ENCODE results near the gene LIG1.
A peak's percentile ranks its signal among the peaks of the same experiment; 100 is the strongest.

LIG1 gene

DNA sequence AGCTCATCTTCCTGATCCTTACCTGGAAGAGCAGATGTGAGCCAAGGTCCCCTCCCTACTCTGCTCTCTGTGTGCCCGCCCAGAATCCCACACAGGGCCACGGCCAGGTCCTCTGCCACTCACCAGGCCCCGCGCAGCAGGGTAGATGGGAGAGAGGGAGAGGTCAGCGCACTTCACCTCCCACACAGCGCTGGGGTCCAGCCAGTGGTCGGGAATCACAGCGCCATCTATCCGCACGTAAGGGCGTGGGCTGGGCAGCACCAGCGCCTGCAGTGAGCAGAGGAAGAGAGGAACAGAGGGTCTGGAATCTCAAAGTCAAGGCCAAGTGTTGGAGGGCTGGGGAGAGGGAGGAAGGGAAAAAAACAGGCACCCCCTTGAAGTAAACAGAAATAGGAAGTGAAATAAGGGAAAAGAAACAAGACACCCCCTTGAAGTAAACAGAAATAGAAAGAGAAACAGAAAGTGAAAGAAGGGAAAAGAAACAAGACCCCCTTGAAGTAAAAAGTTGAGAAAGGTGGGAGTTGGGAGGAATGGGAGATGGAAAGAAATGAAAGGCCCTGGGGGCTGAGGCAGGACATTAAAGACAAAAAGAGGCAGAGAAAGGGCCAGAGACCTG is 52.5 kb downstream of the LIG1 start:
- Histone ChIP-seq H3K4me3 (ENCODE audit: low read length) (no peak overlapping the region), H3K9ac (ENCODE audit: low read depth, low read length) (no peak overlapping the region), H3K36me3 (ENCODE audit: insufficient read depth, low read length) (peaks cover 6% of the 10 kb centered on the region), H3K4me2 (ENCODE audit: low read length) (no peak overlapping the region), H3K9me3 (replicated peaks; ENCODE audit: low read length) (no peaks in the 10 kb centered on the region), H3K27me3 (ENCODE audit: control insufficient read depth, insufficient read depth, low read length) (no peaks in the 10 kb centered on the region), H3K4me1 (ENCODE audit: control insufficient read depth, insufficient read depth, low read length) (peaks cover 3% of the 10 kb centered on the region)

DNA sequence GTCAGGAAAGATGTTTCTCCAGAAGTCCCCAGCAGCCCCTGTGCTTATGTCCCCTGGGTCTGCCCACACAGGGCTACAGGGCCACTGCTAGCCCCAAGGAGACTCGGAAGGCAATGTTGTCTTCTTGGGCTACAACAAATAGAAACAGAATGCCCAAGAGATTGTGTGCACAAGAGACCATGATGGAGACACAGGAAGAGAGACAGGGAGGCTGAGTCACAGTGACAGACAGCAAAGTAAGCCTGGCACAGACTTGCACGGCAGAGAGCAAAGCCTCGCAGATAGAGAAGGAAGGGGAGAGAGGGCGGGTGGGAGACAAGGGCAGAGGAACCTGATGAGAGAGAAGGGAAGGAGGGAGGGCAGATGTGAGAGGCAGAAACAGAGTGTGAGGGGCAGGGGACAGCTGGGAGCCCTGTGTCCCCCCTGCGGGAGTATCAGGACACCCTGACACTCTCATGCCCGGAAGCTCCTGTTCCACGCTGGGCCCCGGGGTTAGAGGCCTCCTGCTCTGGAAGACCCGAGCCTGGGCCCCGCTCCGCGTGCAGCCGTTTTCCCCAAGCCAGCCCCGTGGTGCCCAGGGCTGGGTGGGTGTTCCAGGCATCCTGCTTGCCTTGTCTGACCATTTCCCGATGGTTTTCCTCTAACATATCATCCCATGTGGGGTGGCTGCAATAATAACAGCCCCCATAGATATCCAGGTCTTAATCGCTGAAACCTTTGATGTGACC is 56.8 kb downstream of the LIG1 start:
- H3K9ac ChIP-seq (ENCODE audit: low read depth, low read length) = no peak overlapping the region
- H3K4me3 ChIP-seq (ENCODE audit: low read length) = no peak overlapping the region
- no peaks in the 10 kb centered on the region for H3K9me3 ChIP-seq (replicated peaks; ENCODE audit: low read length)
- H3K4me1 ChIP-seq (ENCODE audit: control insufficient read depth, insufficient read depth, low read length) = peaks cover 7% of the 10 kb centered on the region
- no peak overlapping the region for H3K4me2 ChIP-seq (ENCODE audit: low read length)
- no peaks in the 10 kb centered on the region for H3K27me3 ChIP-seq (ENCODE audit: control insufficient read depth, insufficient read depth, low read length)
- H3K36me3 ChIP-seq (ENCODE audit: insufficient read depth, low read length) = peaks cover 3% of the 10 kb centered on the region

DNA sequence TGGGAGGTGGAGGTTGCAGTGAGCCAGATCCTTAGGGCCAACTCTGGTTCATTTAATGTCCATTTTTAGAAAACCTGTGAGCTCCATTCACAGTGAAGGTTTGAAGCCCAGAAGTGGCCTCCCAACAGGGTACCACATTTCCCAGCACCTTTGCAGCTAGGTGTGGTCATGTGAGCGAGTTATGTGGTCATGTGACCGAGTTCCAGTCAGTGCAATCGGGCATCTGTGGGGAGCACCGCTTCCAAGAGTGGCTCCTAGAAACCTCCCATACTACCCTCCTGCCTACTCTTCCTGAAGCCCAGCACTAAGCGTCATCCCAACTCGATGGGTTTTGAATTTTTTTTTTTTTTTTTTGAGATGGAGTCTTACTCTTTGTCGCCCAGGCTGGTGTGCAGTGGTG is 58.9 kb downstream of the LIG1 start:
- Histone ChIP-seq H3K4me2 (ENCODE audit: low read length) (peak overlapping the region; percentile 99), H3K4me3 (ENCODE audit: low read length) (peak overlapping the region; percentile 89), H3K4me1 (ENCODE audit: control insufficient read depth, insufficient read depth, low read length) (peaks cover 13% of the 10 kb centered on the region), H3K36me3 (ENCODE audit: insufficient read depth, low read length) (peaks cover 3% of the 10 kb centered on the region), H3K9me3 (replicated peaks; ENCODE audit: low read length) (no peaks in the 10 kb centered on the region), H3K27me3 (ENCODE audit: control insufficient read depth, insufficient read depth, low read length) (no peaks in the 10 kb centered on the region), H3K9ac (ENCODE audit: low read depth, low read length) (peak overlapping the region; percentile 96)

DNA sequence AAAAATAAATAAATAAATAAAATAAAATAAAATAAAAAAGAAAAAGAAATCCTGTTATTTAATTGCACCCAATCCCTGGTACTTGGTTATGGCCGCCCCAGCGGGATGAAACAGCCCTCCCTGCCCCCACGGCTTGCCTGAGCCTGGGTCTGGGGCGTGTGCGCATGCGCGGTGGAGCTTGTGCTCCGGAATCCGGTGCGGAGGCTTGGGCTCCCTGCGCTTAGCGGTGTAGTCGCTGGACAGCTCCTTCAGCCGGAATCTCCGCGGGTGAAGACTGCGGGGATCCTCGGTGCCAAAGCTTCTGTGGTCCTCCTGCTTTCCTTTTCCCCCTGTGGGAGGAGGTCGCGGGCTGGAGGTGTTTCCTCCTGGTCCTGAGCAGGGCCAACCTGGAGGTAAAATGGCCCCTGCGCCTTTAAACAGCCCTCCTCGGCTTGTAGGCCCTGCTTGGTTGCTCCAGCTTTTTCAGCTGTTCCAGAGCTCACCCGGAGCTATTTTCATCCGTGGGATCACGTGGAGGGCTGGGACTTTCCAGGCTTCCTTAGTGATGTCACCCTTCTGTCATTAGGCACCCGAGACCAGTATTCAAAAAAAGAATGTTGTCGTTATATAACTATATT is 59.7 kb downstream of the LIG1 start, which contains the start of gene PLA2G4C:
Gene PLA2G4C (minus strand): TSS at position 468 of the 617 bp plus-strand sequence. CDS start 4,288 bp downstream, outside the sequence.
- no peaks in the 10 kb centered on the region for H3K27me3 ChIP-seq (ENCODE audit: control insufficient read depth, insufficient read depth, low read length)
- H3K4me1 ChIP-seq (ENCODE audit: control insufficient read depth, insufficient read depth, low read length) = peaks cover 13% of the 10 kb centered on the region
- H3K4me2 ChIP-seq (ENCODE audit: low read length) = peak within 1 kb of the TSS; percentile 99
- peak within 1 kb of the TSS; percentile 96 for H3K9ac ChIP-seq (ENCODE audit: low read depth, low read length)
- H3K36me3 ChIP-seq (ENCODE audit: insufficient read depth, low read length) = peaks cover 2% of the 10 kb centered on the region
- H3K9me3 ChIP-seq (replicated peaks; ENCODE audit: low read length) = no peaks in the 10 kb centered on the region
- H3K4me3 ChIP-seq (ENCODE audit: low read length) = peak within 1 kb of the TSS; percentile 89

DNA sequence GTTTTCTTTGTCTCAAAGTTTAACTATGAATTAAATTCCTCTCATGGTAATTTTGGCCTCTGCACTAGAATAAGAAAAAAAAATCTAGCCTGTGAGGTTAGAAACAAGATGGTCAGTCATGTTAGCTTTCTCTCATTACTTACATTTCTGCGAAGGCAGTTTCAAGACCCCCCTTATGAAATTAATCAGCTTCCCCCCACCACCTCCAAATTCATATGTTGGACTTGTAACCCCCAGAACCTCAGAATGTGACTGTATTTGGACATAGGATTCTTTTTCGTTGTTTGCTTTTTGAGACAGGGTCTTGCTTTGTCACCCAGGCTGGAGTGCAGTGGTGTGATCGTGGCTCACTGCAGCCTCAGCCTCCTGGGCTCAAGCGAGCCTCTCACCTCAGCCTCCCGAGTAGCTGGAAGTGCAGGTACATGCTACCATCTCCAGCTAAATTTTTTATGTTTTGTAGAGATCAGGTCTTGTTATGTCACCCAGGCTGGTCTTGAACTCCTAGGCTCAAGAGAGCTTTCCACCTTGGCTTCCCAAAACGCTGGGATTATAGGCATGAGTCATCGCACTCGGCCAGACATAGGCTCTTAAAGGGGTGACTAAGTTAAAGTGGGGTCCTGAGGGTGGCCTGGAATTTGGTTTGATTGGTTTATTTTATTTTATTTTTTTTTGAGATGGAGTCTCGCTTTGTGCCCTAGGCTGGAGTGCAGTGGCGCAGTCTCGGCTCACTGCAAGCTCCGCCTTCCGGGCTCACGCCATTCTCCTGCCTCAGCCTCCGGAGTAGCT is 61.0 kb downstream of the LIG1 start:
- H3K9ac ChIP-seq (ENCODE audit: low read depth, low read length) = no peak overlapping the region
- no peaks in the 10 kb centered on the region for H3K36me3 ChIP-seq (ENCODE audit: insufficient read depth, low read length)
- H3K4me1 ChIP-seq (ENCODE audit: control insufficient read depth, insufficient read depth, low read length) = peaks cover 13% of the 10 kb centered on the region
- H3K9me3 ChIP-seq (replicated peaks; ENCODE audit: low read length) = no peaks in the 10 kb centered on the region
- H3K4me2 ChIP-seq (ENCODE audit: low read length) = no peak overlapping the region
- no peaks in the 10 kb centered on the region for H3K27me3 ChIP-seq (ENCODE audit: control insufficient read depth, insufficient read depth, low read length)
- H3K4me3 ChIP-seq (ENCODE audit: low read length) = no peak overlapping the region

DNA sequence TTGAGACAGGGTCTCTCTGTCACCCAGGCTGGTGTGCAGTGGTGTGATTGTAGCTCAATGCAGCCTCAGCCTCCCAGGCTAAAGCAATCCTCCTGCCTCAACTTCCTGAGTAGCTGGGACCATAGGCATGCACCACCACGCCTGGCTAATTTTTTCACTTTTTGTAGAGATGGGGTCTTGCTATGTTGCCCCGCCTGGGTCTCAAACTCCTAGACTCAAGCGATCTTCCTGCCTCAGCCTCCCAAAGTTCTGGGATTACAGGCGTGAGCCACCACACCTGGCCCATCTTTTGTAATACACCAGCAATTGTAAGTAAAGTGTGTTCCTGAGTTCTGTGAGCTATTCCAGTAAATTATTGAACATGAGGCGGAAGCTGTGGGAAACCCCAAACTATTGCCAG is 66.2 kb downstream of the LIG1 start:
- H3K9me3 ChIP-seq (replicated peaks; ENCODE audit: low read length) = no peaks in the 10 kb centered on the region
- no peaks in the 10 kb centered on the region for H3K27me3 ChIP-seq (ENCODE audit: control insufficient read depth, insufficient read depth, low read length)
- H3K9ac ChIP-seq (ENCODE audit: low read depth, low read length) = no peak overlapping the region
- H3K4me2 ChIP-seq (ENCODE audit: low read length) = no peak overlapping the region
- H3K4me1 ChIP-seq (ENCODE audit: control insufficient read depth, insufficient read depth, low read length) = peaks cover 6% of the 10 kb centered on the region
- no peak overlapping the region for H3K4me3 ChIP-seq (ENCODE audit: low read length)
- H3K36me3 ChIP-seq (ENCODE audit: insufficient read depth, low read length) = peaks cover 3% of the 10 kb centered on the region

DNA sequence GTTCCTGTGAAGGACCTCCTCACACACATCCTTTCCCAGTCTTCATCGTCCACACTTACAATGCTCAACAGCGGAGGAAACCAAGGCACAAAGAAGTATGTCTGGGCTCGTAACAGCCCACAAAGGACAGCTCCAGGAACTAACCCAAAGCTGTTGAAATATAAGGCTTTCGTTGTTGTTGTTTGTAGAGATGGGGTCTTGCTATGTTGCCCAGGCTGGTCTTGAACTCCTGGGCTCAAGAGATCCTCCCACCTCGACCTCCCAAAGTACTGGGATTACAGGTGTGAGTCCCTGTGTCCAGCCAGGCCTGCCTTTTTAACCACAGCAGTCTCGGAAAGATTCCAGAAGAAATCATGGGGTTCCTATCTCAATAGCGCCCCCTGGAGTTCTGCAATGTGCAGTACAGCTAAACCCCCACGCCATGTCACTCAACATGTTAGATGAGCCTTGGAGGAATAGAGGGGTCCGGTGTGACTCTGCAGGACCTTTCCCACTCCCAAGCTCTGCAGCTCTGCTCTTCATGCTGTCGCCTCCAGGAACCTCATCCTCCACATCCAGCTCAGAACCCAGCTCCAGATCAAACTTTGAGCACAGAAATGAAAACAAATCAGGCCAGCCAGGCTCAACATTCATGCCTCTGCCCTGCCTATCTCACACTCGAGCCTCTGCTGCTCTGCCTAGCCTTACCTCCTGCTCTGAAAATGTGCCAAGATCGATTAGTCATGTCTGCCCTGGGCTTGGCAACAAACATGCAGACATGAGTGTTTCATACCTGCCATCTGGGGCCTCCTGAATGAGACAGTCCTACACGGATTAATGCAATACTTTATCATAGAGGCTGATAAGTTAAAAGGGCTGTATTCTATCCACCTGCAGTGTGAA is 67.0 kb downstream of the LIG1 start:
- no peaks in the 10 kb centered on the region for H3K9me3 ChIP-seq (replicated peaks; ENCODE audit: low read length)
- peaks cover 6% of the 10 kb centered on the region for H3K4me1 ChIP-seq (ENCODE audit: control insufficient read depth, insufficient read depth, low read length)
- peaks cover 3% of the 10 kb centered on the region for H3K36me3 ChIP-seq (ENCODE audit: insufficient read depth, low read length)
- no peak overlapping the region for H3K4me2 ChIP-seq (ENCODE audit: low read length)
- H3K27me3 ChIP-seq (ENCODE audit: control insufficient read depth, insufficient read depth, low read length) = no peaks in the 10 kb centered on the region
- no peak overlapping the region for H3K9ac ChIP-seq (ENCODE audit: low read depth, low read length)
- no peak overlapping the region for H3K4me3 ChIP-seq (ENCODE audit: low read length)

DNA sequence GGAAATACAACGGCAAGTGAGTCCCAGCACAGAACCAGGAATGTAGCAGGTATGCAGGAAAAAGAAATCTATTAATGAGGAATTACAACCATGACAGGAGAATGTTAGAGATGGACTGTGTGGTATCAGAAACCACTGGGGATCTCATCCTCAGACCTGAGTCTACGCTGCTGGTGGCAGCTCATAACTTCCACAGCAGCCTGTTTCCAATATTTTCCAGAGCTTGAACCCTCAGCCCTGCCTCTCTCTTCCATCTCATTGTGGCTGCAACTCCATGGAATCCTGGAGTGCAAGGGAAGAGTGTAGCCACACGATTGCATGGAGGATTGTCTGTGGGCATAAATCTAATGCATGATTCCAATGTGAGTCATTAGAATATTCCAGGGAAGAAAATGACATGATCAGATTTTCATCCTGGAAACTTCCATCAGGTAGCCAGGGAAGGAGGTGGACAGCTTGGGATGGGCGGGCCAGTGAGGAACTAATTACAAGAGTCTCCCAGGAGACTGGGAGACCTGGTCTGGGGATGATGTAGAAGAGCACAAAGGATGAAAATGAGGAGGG is 74.5 kb downstream of the LIG1 start:
- H3K9ac ChIP-seq (ENCODE audit: low read depth, low read length) = no peak overlapping the region
- no peak overlapping the region for H3K4me2 ChIP-seq (ENCODE audit: low read length)
- H3K9me3 ChIP-seq (replicated peaks; ENCODE audit: low read length) = no peaks in the 10 kb centered on the region
- H3K36me3 ChIP-seq (ENCODE audit: insufficient read depth, low read length) = peaks cover 3% of the 10 kb centered on the region
- H3K27me3 ChIP-seq (ENCODE audit: control insufficient read depth, insufficient read depth, low read length) = no peaks in the 10 kb centered on the region
- H3K4me3 ChIP-seq (ENCODE audit: low read length) = no peak overlapping the region
- peaks cover 13% of the 10 kb centered on the region for H3K4me1 ChIP-seq (ENCODE audit: control insufficient read depth, insufficient read depth, low read length)

DNA sequence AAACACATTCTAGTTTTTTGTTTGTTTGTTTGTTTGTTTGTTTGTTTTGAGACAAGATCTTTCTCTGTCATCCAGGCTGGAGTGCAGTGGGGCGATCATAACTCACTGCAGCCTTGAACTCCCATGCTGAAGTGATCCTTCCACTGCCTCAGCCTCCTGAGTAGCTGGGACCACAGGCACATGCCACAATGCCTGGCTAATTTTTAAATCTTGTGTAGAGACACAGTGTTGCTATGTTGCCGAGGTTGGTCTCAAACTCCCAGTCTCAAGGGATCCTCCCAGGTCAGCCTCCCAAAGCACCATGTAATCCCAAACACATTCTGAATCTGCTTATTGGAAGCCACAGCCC is 75.3 kb downstream of the LIG1 start:
- H3K4me3 ChIP-seq (ENCODE audit: low read length) = no peak overlapping the region
- no peak overlapping the region for H3K4me2 ChIP-seq (ENCODE audit: low read length)
- H3K9ac ChIP-seq (ENCODE audit: low read depth, low read length) = no peak overlapping the region
- H3K36me3 ChIP-seq (ENCODE audit: insufficient read depth, low read length) = peaks cover 3% of the 10 kb centered on the region
- no peaks in the 10 kb centered on the region for H3K27me3 ChIP-seq (ENCODE audit: control insufficient read depth, insufficient read depth, low read length)
- H3K4me1 ChIP-seq (ENCODE audit: control insufficient read depth, insufficient read depth, low read length) = peaks cover 21% of the 10 kb centered on the region
- no peaks in the 10 kb centered on the region for H3K9me3 ChIP-seq (replicated peaks; ENCODE audit: low read length)

DNA sequence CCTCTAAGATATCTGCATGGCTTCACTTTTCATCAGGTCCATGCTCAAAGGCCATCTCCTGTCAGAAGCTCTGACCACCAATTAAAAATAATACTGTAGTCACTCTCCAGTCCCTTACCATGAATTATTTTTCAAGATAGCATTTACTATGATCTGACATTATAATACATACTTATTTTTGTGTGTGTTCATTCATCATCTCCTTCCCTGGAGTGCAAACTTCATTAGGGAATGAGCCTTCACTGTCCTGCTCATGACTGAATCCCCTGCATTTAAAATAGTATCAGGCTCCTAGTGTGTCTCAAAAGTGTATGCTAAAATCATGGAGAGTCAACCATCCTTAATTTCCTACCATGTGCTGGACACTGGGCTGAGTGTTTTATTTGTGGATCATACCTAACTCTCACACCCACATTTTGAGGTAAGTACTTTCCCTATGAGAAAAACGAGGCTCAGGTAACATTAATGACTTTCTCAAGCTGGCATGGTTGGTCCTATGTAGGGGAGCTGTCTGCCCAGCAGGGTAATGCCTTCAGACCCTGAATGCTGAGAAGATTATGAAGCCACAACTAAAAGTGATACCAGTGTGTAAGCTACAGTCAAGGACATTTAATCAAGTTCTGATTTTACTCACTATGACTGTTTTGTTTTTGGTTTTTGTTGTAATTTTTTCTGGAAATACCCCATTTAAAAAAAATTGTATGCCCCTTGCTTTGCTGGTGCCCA is 75.9 kb downstream of the LIG1 start:
- H3K27me3 ChIP-seq (ENCODE audit: control insufficient read depth, insufficient read depth, low read length) = no peaks in the 10 kb centered on the region
- no peak overlapping the region for H3K4me3 ChIP-seq (ENCODE audit: low read length)

More for the DNA sequence above, 75.9 kb downstream of the LIG1 start:
- H3K4me2 ChIP-seq (ENCODE audit: low read length) = no peak overlapping the region
- H3K9ac ChIP-seq (ENCODE audit: low read depth, low read length) = no peak overlapping the region
- H3K9me3 ChIP-seq (replicated peaks; ENCODE audit: low read length) = no peaks in the 10 kb centered on the region
- H3K36me3 ChIP-seq (ENCODE audit: insufficient read depth, low read length) = no peaks in the 10 kb centered on the region
- H3K4me1 ChIP-seq (ENCODE audit: control insufficient read depth, insufficient read depth, low read length) = peaks cover 26% of the 10 kb centered on the region
